Breast epithelium (tissue), 4 donors: Measurements from ENCODE around the gene RHOBTB1. TPM values are rescaled to one million over a fixed set of nuclear protein-coding genes. Genes with fewer than 3 reads are reported as not detected.

Source experiments
- DNase-seq, 2 donors: peaks; one replicate each; pipeline ENCODE4 v3.0.0-alpha.2; 2019; ENCODE audit warnings: low spot score in 2 of 2
- H3K27ac ChIP-seq, 2 donors: fragments of 200-600 bp; sonication (generic) in 1 of 2; one replicate each; pipeline ENCODE4 v1.5.1; 2016 to 2019; ENCODE audit warnings: mild to moderate bottlenecking in 1 of 2
- H3K27me3 ChIP-seq, 2 donors: fragments of 200-600 bp; sonication (generic) in 1 of 2; one replicate each; pipeline versions ENCODE4 v1.5.1 to v1.6.0; 2017 to 2019; ENCODE audit warnings: control low read depth in 1 of 2, mild to moderate bottlenecking in 1 of 2
- H3K36me3 ChIP-seq: fragments of 200-600 bp; one replicate; pipeline ENCODE4 v1.5.1; 2019
- H3K4me1 ChIP-seq, 2 donors: fragments of 200-600 bp; sonication (generic); one replicate each; pipeline ENCODE4 v1.5.1; 2016 to 2019; ENCODE audit warnings: control low read depth in 1 of 2
- H3K4me3 ChIP-seq, 3 donors: fragments of 200-600 bp; sonication (generic); 1 replicate in 2 of 3; 2 replicates in 1 of 3; pipeline ENCODE4 v1.5.1; 2016 to 2019; ENCODE audit warnings: mild to moderate bottlenecking in 3 of 3, moderate library complexity in 2 of 3
- H3K9me3 ChIP-seq, 2 donors: fragments of 200-600 bp; sonication (generic) in 1 of 2; one replicate each; pipeline ENCODE4 v1.5.1; 2016 to 2019; ENCODE audit warnings: control low read depth in 1 of 2
- CTCF ChIP-seq, 3 donors: fragments of 450-650 bp; IDR thresholded peaks; one replicate each; pipeline ENCODE4 v1.5.1; 2016 to 2017; ENCODE audit warnings: antibody characterized with exemption in 3 of 3, mild to moderate bottlenecking in 3 of 3, moderate library complexity in 3 of 3
- POLR2A ChIP-seq: fragments of 450-650 bp; IDR thresholded peaks from one replicate; pipeline ENCODE4 v1.6.1; 2016; ENCODE audit warnings: antibody characterized with exemption, mild to moderate bottlenecking, moderate library complexity
- POLR2AphosphoS5 ChIP-seq, 3 donors: sonication (generic); formaldehyde crosslinking; IDR thresholded peaks; one replicate each; pipeline ENCODE4 v1.6.1; 2017; ENCODE audit warnings: antibody characterized with exemption in 3 of 3
- intact Hi-C: fragments of 100-400 bp; cut with DNase I; formaldehyde crosslinking; loops from one replicate; pipeline ENCODE4 v1.15.1; 2023; ENCODE audit warnings: low total_unique reads
- total RNA-seq, 3 donors: library from RNA; depleted of rRNA; stranded (reverse); fragments of >200 nt; gene quantifications; one replicate each; pipeline ENCODE4 v1.1.0, GENCODE V29; 2016

The RHOBTB1 gene
- total RNA-seq, 3 donors from 2014 or later, result 11.4 to 14.6 (median 13.4) TPM

GRCh38 chr10:60871215-60871614, 72.8 kb downstream of the RHOBTB1 start:
- Histone ChIP-seq H3K36me3 (no peaks in the 10 kb centered on the region), H3K4me3 (no peak overlapping the region), H3K4me1 (no peaks in the 10 kb centered on the region), H3K27me3 (no peaks in the 10 kb centered on the region), H3K9me3 (no peaks in the 10 kb centered on the region), H3K27ac (no peak overlapping the region)
- no peak for DNase-seq
- intact Hi-C loops, result no loop called here
- TF ChIP-seq POLR2A, result no peak
- no peak for TF ChIP-seq CTCF (IDR thresholded peaks at IDR 0.05)
- TF ChIP-seq POLR2AphosphoS5 (IDR thresholded peaks at IDR 0.05), result no peak

- H3K4me3 ChIP-seq, result no peak overlapping the region
- no peaks in the 10 kb centered on the region for H3K4me1 ChIP-seq
- TF ChIP-seq POLR2AphosphoS5 (IDR thresholded peaks at IDR 0.05) (no peak), POLR2A (no peak), CTCF (IDR thresholded peaks at IDR 0.05) (no peak)
- no peaks in the 10 kb centered on the region for H3K27me3 ChIP-seq
- no peak overlapping the region for H3K27ac ChIP-seq
- DNase-seq, result no peak
- intact Hi-C loops, result no loop called here
- H3K9me3 ChIP-seq, result no peaks in the 10 kb centered on the region
- H3K36me3 ChIP-seq, result no peaks in the 10 kb centered on the region
Observed at GRCh38 chr10:60870803-60871202, 73.2 kb downstream of the RHOBTB1 start.

GRCh38 chr10:60870416-60870728, 73.6 kb downstream of the RHOBTB1 start:
- Histone ChIP-seq H3K4me1 (no peaks in the 10 kb centered on the region), H3K9me3 (no peaks in the 10 kb centered on the region), H3K4me3 (no peak overlapping the region), H3K27me3 (no peaks in the 10 kb centered on the region), H3K27ac (no peak overlapping the region), H3K36me3 (no peaks in the 10 kb centered on the region)
- DNase-seq, result no peak
- intact Hi-C loops, result no loop called here
- TF ChIP-seq CTCF (IDR thresholded peaks at IDR 0.05) (no peak), POLR2AphosphoS5 (IDR thresholded peaks at IDR 0.05) (no peak), POLR2A (no peak)

- H3K4me1 ChIP-seq, result no peaks in the 10 kb centered on the region
- no peaks in the 10 kb centered on the region for H3K9me3 ChIP-seq
- H3K27ac ChIP-seq, result no peak overlapping the region
- DNase-seq, result no peak
- H3K4me3 ChIP-seq, result no peak overlapping the region
- intact Hi-C loops, result no loop called here
- no peaks in the 10 kb centered on the region for H3K36me3 ChIP-seq
- TF ChIP-seq POLR2AphosphoS5 (IDR thresholded peaks at IDR 0.05) (no peak), POLR2A (no peak), CTCF (IDR thresholded peaks at IDR 0.05) (no peak)
- no peaks in the 10 kb centered on the region for H3K27me3 ChIP-seq
Observed at GRCh38 chr10:60869652-60870415, 74.2 kb downstream of the RHOBTB1 start.

- Histone ChIP-seq H3K4me1 (no peaks in the 10 kb centered on the region), H3K27me3 (no peaks in the 10 kb centered on the region), H3K9me3 (no peaks in the 10 kb centered on the region), H3K36me3 (no peaks in the 10 kb centered on the region), H3K4me3 (no peak overlapping the region), H3K27ac (no peak overlapping the region)
- no peak for DNase-seq
- TF ChIP-seq POLR2A, result no peak
- TF ChIP-seq POLR2AphosphoS5 (IDR thresholded peaks at IDR 0.05), result no peak
- no peak for TF ChIP-seq CTCF (IDR thresholded peaks at IDR 0.05)
- intact Hi-C loops, result no loop called here
Observed at GRCh38 chr10:60868946-60869345, 75.0 kb downstream of the RHOBTB1 start.
